SK-N-SH (cell line): ENCODE measurements around the gene CCDC88C. TPM values are rescaled to one million over a fixed set of nuclear protein-coding genes. Genes with fewer than 3 reads are reported as not detected.

ENCODE experiments used
- CTCF ChIA-PET: fragments of 300-600, 350-600 bp; formaldehyde crosslinking; extraction: SDS; loops from one replicate; lab custom pipeline; 2021; lab: Yijun Ruan, JAX
- POLR2A ChIA-PET: fragments of 350-600 bp; sonication (Branson Sonifier 250); formaldehyde crosslinking; extraction: SDS; loops from one replicate; lab custom pipeline; 2020; ENCODE audit warnings: antibody characterized with exemption, inconsistent platforms; lab: Yijun Ruan, JAX
- DNase-seq: peaks from one replicate; pipeline ENCODE4 v3.0.0; 2012
- H2AFZ ChIP-seq: fragments of 200-600 bp; sonication (generic); 2 replicates; pipeline ENCODE4 v1.8.1; 2016; ENCODE audit warnings: antibody characterized with exemption, mild to moderate bottlenecking, low read depth
- H3F3A ChIP-seq: fragments of 200-600 bp; sonication (generic); replicated peaks from 2 replicates; pipeline ENCODE3; 2016; ENCODE audit warnings: antibody characterized with exemption, mild to moderate bottlenecking; ENCODE audit not compliant: insufficient read depth
- H3K27ac ChIP-seq, 2 experiments: fragments of 200-500 bp in 1 of 2; fragments of 200-600 bp in 1 of 2; sonication (Bioruptor generic) in 1 of 2; sonication (generic), shearing (Covaris generic) in 1 of 2; 2 replicates each; pipeline versions ENCODE4 v1.5.1 to v1.6.1; 2014 to 2016; ENCODE audit warnings: low read depth in 2 of 2, inconsistent platforms in 1 of 2, low read length in 1 of 2, mild to moderate bottlenecking in 1 of 2, mixed read lengths in 1 of 2
- H3K27me3 ChIP-seq: fragments of 200-600 bp; sonication (generic), shearing (Covaris generic); 2 replicates; pipeline ENCODE4 v1.6.1; 2016; ENCODE audit warnings: mixed run types; ENCODE audit not compliant: insufficient read depth
- H3K36me3 ChIP-seq, 2 experiments: fragments of 200-500 bp in 1 of 2; fragments of 200-600 bp in 1 of 2; sonication (Bioruptor generic) in 1 of 2; sonication (generic) in 1 of 2; replicated peaks in 1 of 2; 2 replicates each; pipeline versions ENCODE3 to v1.5.1; 2014 to 2016; ENCODE audit warnings: low read length in 1 of 2, mild to moderate bottlenecking in 1 of 2; ENCODE audit not compliant: insufficient read depth in 2 of 2, control insufficient read depth in 1 of 2
- H3K4me1 ChIP-seq, 2 experiments: fragments of 200-500 bp in 1 of 2; fragments of 200-600 bp in 1 of 2; sonication (Bioruptor generic) in 1 of 2; sonication (generic), shearing (Covaris generic) in 1 of 2; 2 replicates each; pipeline versions ENCODE4 v1.5.1 to v1.6.1; 2014 to 2016; ENCODE audit warnings: low read depth in 1 of 2, low read length in 1 of 2, mixed run types in 1 of 2; ENCODE audit not compliant: insufficient read depth in 2 of 2, control insufficient read depth in 1 of 2
- H3K4me2 ChIP-seq: fragments of 200-600 bp; sonication (generic), shearing (Covaris generic); 2 replicates; pipeline ENCODE4 v1.6.1; 2017; ENCODE audit warnings: mixed run types
- H3K4me3 ChIP-seq, 2 experiments: fragments of 200-500 bp in 1 of 2; fragments of 200-600 bp in 1 of 2; sonication (Bioruptor generic) in 1 of 2; sonication (generic), shearing (Covaris generic) in 1 of 2; 2 replicates each; pipeline versions ENCODE4 v1.5.1 to v1.8.1; 2014 to 2016; ENCODE audit warnings: low read depth in 2 of 2, inconsistent platforms in 1 of 2, low read length in 1 of 2, mild to moderate bottlenecking in 1 of 2, mixed read lengths in 1 of 2, moderate library complexity in 1 of 2
- H3K79me2 ChIP-seq: fragments of 200-600 bp; sonication (generic); 2 replicates; pipeline ENCODE4 v1.8.1; 2017; ENCODE audit warnings: mild to moderate bottlenecking; ENCODE audit not compliant: insufficient read depth
- H3K9ac ChIP-seq: fragments of 200-600 bp; sonication (generic); 2 replicates; pipeline ENCODE4 v1.6.1; 2017; ENCODE audit warnings: mixed run types
- H3K9me2 ChIP-seq: fragments of 200-600 bp; sonication (generic); 2 replicates; pipeline ENCODE4 v1.6.1; 2017; ENCODE audit warnings: mixed run types
- H3K9me3 ChIP-seq: fragments of 200-600 bp; sonication (generic); 2 replicates; pipeline ENCODE4 v1.6.1; 2017; ENCODE audit warnings: mixed run types, mild to moderate bottlenecking, moderate library complexity
- H4K20me1 ChIP-seq: fragments of 200-600 bp; sonication (generic); 2 replicates; pipeline ENCODE4 v1.6.1; 2017; ENCODE audit warnings: mild to moderate bottlenecking, mixed run types; ENCODE audit not compliant: insufficient read depth
- ELF1 ChIP-seq: IDR thresholded peaks from 2 replicates; pipeline ENCODE4 v1.4.0; 2012
- FOXJ3 ChIP-seq: sonication (generic); formaldehyde crosslinking; IDR thresholded peaks from 2 replicates; pipeline ENCODE4 v1.5.1; 2020; ENCODE audit warnings: mild to moderate bottlenecking, missing genetic modification reagents
- FOXM1 ChIP-seq: IDR thresholded peaks from 2 replicates; pipeline ENCODE4 v1.4.0; 2012; ENCODE audit warnings: low read depth, mild to moderate bottlenecking
- GABPA ChIP-seq: IDR thresholded peaks from 2 replicates; pipeline ENCODE4 v1.4.0; 2012; ENCODE audit warnings: low read depth, mild to moderate bottlenecking
- JUND ChIP-seq: IDR thresholded peaks from 2 replicates; pipeline ENCODE4 v1.4.0; 2012
- NFIC ChIP-seq: IDR thresholded peaks from 2 replicates; pipeline ENCODE4 v1.4.0; 2012; ENCODE audit warnings: borderline replicate concordance
- NRF1 ChIP-seq: IDR thresholded peaks from 2 replicates; pipeline ENCODE4 v1.6.1; 2012; ENCODE audit warnings: low read depth, mild to moderate bottlenecking, low read length
- POLR2AphosphoS5 ChIP-seq: IDR thresholded peaks from 2 replicates; pipeline ENCODE4 v1.6.1; 2012; ENCODE audit warnings: low read depth, low read length
- RAD21 ChIP-seq: IDR thresholded peaks from 2 replicates; pipeline ENCODE4 v1.6.1; 2012; ENCODE audit warnings: mild to moderate bottlenecking, low read length
- RFX5 ChIP-seq: IDR thresholded peaks from 2 replicates; pipeline ENCODE4 v1.6.1; 2012; ENCODE audit warnings: mild to moderate bottlenecking, improper control_type of control experiment, low read length
- RXRA ChIP-seq: IDR thresholded peaks from 2 replicates; pipeline ENCODE4 v1.4.0; 2012; ENCODE audit warnings: low read depth, mild to moderate bottlenecking, borderline replicate concordance
- TAF1 ChIP-seq: IDR thresholded peaks from 2 replicates; pipeline ENCODE4 v1.6.1; 2012; ENCODE audit warnings: low read depth, mild to moderate bottlenecking, low read length, moderate library complexity, borderline replicate concordance
- TCF12 ChIP-seq: IDR thresholded peaks from 2 replicates; pipeline ENCODE4 v1.4.0; 2012
- TEAD4 ChIP-seq: IDR thresholded peaks from 2 replicates; pipeline ENCODE4 v1.4.0; 2012; ENCODE audit warnings: mild to moderate bottlenecking, borderline replicate concordance; ENCODE audit not compliant: insufficient read depth
- YY1 ChIP-seq: IDR thresholded peaks from 2 replicates; pipeline ENCODE4 v1.4.0; 2012; ENCODE audit warnings: low read depth, mild to moderate bottlenecking
- WGBS: methylation state at CpG from one replicate; pipeline ENCODE4 v1.1.6; 2017; ENCODE audit warnings: low lambda C conversion rate; 5-methylcytosine and 5-hydroxymethylcytosine counted together
- polyA plus RNA-seq, 3 experiments: library from polyadenylated mRNA; depleted of rRNA; stranded (reverse); fragments of >200 nt; gene quantifications; 2 replicates each; pipeline ENCODE4 v1.2.3, GENCODE V29; 2012
- TF ChIP-seq, protein P1 (sequence below): fragments of 150-350 bp; IDR thresholded peaks from 2 replicates; pipeline ENCODE4 v1.6.1; 2017; ENCODE audit warnings: antibody characterized with exemption, low read length, low read depth, borderline replicate concordance
- TF ChIP-seq, protein P2 (sequence below): fragments of 200-600 bp; sonication (generic); IDR thresholded peaks from 2 replicates; pipeline ENCODE4 v1.6.1; 2017; ENCODE audit warnings: antibody characterized with exemption, mild to moderate bottlenecking, moderate library complexity
- TF ChIP-seq, protein P3 (sequence below): IDR thresholded peaks from 2 replicates; pipeline ENCODE4 v1.6.1; 2012; ENCODE audit warnings: mild to moderate bottlenecking, low read depth, low read length, moderate library complexity
- TF ChIP-seq, protein P4 (sequence below): fragments of 150-350 bp; IDR thresholded peaks from 2 replicates; pipeline ENCODE4 v1.6.1; 2016; ENCODE audit warnings: mild to moderate bottlenecking, low read depth, low read length
- TF ChIP-seq, protein P5 (sequence below): IDR thresholded peaks from 2 replicates; pipeline ENCODE4 v1.4.0; 2012; ENCODE audit warnings: low read depth, borderline replicate concordance

Gene CCDC88C
- polyA plus RNA-seq, 1 of the 3 experiments (the other 2 are of a cell fraction), result 0.39 TPM

DNA sequence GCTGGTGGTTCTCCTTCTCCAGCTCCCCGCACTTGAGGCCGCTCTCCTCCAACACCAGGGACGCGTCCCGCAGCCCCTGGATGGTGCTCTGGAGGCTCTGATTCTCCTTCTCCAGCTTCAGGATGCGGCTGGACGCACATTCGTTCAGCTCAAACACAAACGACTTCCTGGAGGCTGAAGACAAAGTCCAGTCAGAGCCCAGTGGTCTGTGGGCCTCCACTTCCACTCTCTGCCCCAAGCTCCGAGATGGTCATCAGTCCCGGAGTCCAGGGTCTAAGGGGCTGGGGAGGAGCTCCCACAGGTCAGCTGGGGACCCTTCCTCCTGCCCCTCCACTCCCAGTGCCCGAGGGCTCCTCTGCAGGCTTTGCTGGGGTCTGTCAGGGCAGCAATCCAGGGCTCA is 96.5 kb downstream of the CCDC88C start:
- Histone ChIP-seq H3K9me3 (no peaks in the 10 kb centered on the region), H3K4me3 (no peak overlapping the region), H4K20me1 (no peaks in the 10 kb centered on the region), H3K9ac (no peak overlapping the region), H3K79me2 (no peaks in the 10 kb centered on the region), H3K4me2 (no peak overlapping the region), H2AFZ (no peak overlapping the region), H3F3A (no peaks in the 10 kb centered on the region), H3K9me2 (no peaks in the 10 kb centered on the region), H3K27ac (peak overlapping the region in 1 of 2 experiments; percentile 12; a peak in 1 of 4 replicates), H3K36me3 (no peaks in the 10 kb centered on the region), H3K4me1 (peaks cover 0 to 42% of the 10 kb centered on the region in 2 experiments; a peak in 2 of 4 replicates), H3K27me3 (no peaks in the 10 kb centered on the region)
- CTCF ChIA-PET, result interaction anchor here (0.7 to 16.0 kb wide), 8 partner anchors 12 to 146 kb away, joined by 3 to 300 read pairs (median 4); partner anchors contain the start of gene CCDC88C
- 71% methylated on average over 12 of the region's 12 CpGs for WGBS
- no peak for TF ChIP-seq RAD21
- TF ChIP-seq, protein P1, sequence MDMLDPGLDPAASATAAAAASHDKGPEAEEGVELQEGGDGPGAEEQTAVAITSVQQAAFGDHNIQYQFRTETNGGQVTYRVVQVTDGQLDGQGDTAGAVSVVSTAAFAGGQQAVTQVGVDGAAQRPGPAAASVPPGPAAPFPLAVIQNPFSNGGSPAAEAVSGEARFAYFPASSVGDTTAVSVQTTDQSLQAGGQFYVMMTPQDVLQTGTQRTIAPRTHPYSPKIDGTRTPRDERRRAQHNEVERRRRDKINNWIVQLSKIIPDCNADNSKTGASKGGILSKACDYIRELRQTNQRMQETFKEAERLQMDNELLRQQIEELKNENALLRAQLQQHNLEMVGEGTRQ, result no peak
- TF ChIP-seq GABPA, result no peak
- TF ChIP-seq, protein P2, sequence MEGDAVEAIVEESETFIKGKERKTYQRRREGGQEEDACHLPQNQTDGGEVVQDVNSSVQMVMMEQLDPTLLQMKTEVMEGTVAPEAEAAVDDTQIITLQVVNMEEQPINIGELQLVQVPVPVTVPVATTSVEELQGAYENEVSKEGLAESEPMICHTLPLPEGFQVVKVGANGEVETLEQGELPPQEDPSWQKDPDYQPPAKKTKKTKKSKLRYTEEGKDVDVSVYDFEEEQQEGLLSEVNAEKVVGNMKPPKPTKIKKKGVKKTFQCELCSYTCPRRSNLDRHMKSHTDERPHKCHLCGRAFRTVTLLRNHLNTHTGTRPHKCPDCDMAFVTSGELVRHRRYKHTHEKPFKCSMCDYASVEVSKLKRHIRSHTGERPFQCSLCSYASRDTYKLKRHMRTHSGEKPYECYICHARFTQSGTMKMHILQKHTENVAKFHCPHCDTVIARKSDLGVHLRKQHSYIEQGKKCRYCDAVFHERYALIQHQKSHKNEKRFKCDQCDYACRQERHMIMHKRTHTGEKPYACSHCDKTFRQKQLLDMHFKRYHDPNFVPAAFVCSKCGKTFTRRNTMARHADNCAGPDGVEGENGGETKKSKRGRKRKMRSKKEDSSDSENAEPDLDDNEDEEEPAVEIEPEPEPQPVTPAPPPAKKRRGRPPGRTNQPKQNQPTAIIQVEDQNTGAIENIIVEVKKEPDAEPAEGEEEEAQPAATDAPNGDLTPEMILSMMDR, result no peak
- no peak for TF ChIP-seq TEAD4
- no peak for TF ChIP-seq TCF12
- TF ChIP-seq JUND, result no peak
- TF ChIP-seq, protein P3, sequence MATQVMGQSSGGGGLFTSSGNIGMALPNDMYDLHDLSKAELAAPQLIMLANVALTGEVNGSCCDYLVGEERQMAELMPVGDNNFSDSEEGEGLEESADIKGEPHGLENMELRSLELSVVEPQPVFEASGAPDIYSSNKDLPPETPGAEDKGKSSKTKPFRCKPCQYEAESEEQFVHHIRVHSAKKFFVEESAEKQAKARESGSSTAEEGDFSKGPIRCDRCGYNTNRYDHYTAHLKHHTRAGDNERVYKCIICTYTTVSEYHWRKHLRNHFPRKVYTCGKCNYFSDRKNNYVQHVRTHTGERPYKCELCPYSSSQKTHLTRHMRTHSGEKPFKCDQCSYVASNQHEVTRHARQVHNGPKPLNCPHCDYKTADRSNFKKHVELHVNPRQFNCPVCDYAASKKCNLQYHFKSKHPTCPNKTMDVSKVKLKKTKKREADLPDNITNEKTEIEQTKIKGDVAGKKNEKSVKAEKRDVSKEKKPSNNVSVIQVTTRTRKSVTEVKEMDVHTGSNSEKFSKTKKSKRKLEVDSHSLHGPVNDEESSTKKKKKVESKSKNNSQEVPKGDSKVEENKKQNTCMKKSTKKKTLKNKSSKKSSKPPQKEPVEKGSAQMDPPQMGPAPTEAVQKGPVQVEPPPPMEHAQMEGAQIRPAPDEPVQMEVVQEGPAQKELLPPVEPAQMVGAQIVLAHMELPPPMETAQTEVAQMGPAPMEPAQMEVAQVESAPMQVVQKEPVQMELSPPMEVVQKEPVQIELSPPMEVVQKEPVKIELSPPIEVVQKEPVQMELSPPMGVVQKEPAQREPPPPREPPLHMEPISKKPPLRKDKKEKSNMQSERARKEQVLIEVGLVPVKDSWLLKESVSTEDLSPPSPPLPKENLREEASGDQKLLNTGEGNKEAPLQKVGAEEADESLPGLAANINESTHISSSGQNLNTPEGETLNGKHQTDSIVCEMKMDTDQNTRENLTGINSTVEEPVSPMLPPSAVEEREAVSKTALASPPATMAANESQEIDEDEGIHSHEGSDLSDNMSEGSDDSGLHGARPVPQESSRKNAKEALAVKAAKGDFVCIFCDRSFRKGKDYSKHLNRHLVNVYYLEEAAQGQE, result no peak
- no peak for TF ChIP-seq NFIC
- TF ChIP-seq, protein P4, sequence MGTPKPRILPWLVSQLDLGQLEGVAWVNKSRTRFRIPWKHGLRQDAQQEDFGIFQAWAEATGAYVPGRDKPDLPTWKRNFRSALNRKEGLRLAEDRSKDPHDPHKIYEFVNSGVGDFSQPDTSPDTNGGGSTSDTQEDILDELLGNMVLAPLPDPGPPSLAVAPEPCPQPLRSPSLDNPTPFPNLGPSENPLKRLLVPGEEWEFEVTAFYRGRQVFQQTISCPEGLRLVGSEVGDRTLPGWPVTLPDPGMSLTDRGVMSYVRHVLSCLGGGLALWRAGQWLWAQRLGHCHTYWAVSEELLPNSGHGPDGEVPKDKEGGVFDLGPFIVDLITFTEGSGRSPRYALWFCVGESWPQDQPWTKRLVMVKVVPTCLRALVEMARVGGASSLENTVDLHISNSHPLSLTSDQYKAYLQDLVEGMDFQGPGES, result no peak
- no peak for TF ChIP-seq TAF1
- no peak for TF ChIP-seq ELF1
- TF ChIP-seq POLR2AphosphoS5, result no peak
- TF ChIP-seq NRF1, result no peak
- TF ChIP-seq FOXM1, result no peak
- TF ChIP-seq, protein P5, sequence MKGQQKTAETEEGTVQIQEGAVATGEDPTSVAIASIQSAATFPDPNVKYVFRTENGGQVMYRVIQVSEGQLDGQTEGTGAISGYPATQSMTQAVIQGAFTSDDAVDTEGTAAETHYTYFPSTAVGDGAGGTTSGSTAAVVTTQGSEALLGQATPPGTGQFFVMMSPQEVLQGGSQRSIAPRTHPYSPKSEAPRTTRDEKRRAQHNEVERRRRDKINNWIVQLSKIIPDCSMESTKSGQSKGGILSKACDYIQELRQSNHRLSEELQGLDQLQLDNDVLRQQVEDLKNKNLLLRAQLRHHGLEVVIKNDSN, result no peak
- TF ChIP-seq YY1, result no peak
- no peak for TF ChIP-seq RFX5
- TF ChIP-seq RXRA, result no peak
- TF ChIP-seq FOXJ3 (CRISPR knock-in tag), result no peak
- no peak for DNase-seq
- POLR2A ChIA-PET, result interaction anchor here (0.5 kb wide), 1 partner anchor 10 kb away, joined by 3 read pairs; no protein-coding TSS in a partner anchor
